ENCODE data around the gene GAREM2.

Gene GAREM2

GRCh38 chr2:26172189-26172870 is 558 bp upstream of the GAREM2 start:
- no peak for TF ChIP-seq CTCF (IDR thresholded peaks at IDR 0.05)
- Mint-ChIP-seq H3K27ac (no peak overlapping the region), H3K4me3 (peak overlapping the region; percentile 86), H3K4me1 (peaks cover 47% of the 10 kb centered on the region), H3K36me3 (ENCODE audit: low read depth) (peaks cover 7% of the 10 kb centered on the region), H3K27me3 (ENCODE audit: low read depth, poor library complexity) (peaks cover 43% of the 10 kb centered on the region), H3K9me3 (no peaks in the 10 kb centered on the region)
- peak; percentile 76 for DNase-seq

GRCh38 chr2:26173776-26174482 is 1.0 kb downstream of the GAREM2 start:
- Mint-ChIP-seq H3K4me3 (peak overlapping the region; percentile 83), H3K27ac (no peak overlapping the region), H3K36me3 (ENCODE audit: low read depth) (peaks cover 8% of the 10 kb centered on the region), H3K4me1 (peaks cover 48% of the 10 kb centered on the region), H3K9me3 (no peaks in the 10 kb centered on the region), H3K27me3 (ENCODE audit: low read depth, poor library complexity) (peaks cover 43% of the 10 kb centered on the region)
- TF ChIP-seq CTCF (IDR thresholded peaks at IDR 0.05), result no peak
- DNase-seq, result peak; percentile 33

- no peak for DNase-seq
- Mint-ChIP-seq H3K9me3 (no peaks in the 10 kb centered on the region), H3K4me3 (peak overlapping the region; percentile 83), H3K27me3 (ENCODE audit: low read depth, poor library complexity) (peaks cover 39% of the 10 kb centered on the region), H3K27ac (no peak overlapping the region), H3K36me3 (ENCODE audit: low read depth) (peaks cover 8% of the 10 kb centered on the region), H3K4me1 (peaks cover 45% of the 10 kb centered on the region)
- no peak for TF ChIP-seq CTCF (IDR thresholded peaks at IDR 0.05)
Observed at GRCh38 chr2:26174691-26175465, 2.0 kb downstream of the GAREM2 start.

GRCh38 chr2:26175466-26176278 is 2.8 kb downstream of the GAREM2 start:
- Mint-ChIP-seq H3K4me1 (peaks cover 52% of the 10 kb centered on the region), H3K9me3 (no peaks in the 10 kb centered on the region), H3K36me3 (ENCODE audit: low read depth) (peaks cover 8% of the 10 kb centered on the region), H3K4me3 (no peak overlapping the region), H3K27me3 (ENCODE audit: low read depth, poor library complexity) (peaks cover 38% of the 10 kb centered on the region), H3K27ac (no peak overlapping the region)
- DNase-seq, result peak; percentile 47
- TF ChIP-seq CTCF (IDR thresholded peaks at IDR 0.05), result no peak

- H3K27me3 Mint-ChIP-seq (ENCODE audit: low read depth, poor library complexity), result peaks cover 35% of the 10 kb centered on the region
- H3K27ac Mint-ChIP-seq, result no peak overlapping the region
- H3K36me3 Mint-ChIP-seq (ENCODE audit: low read depth), result peaks cover 11% of the 10 kb centered on the region
- no peak for DNase-seq
- TF ChIP-seq CTCF (IDR thresholded peaks at IDR 0.05), result no peak
- no peaks in the 10 kb centered on the region for H3K9me3 Mint-ChIP-seq
- H3K4me3 Mint-ChIP-seq, result peak overlapping the region; percentile 47
- peaks cover 57% of the 10 kb centered on the region for H3K4me1 Mint-ChIP-seq
Observed at GRCh38 chr2:26176279-26176615, 3.4 kb downstream of the GAREM2 start.

Data from nephron progenitor cell (in vitro differentiated cells).